Stimulated activated naive CD8-positive, alpha-beta T cell treated with anti-CD3 and anti-CD28 coated beads, Interleukin-15, Interleukin-2, amounts not matched to agents 100 ng/mL and 50 ng/mL, for 24 hours (primary cell): ENCODE data around the gene DSCAML1.

ENCODE experiments used
- H3K27ac Mint-ChIP-seq: one replicate; pipeline ENCODE4 v1.8.0; 2021; ENCODE audit warnings: mild to moderate bottlenecking, mixed read lengths
- H3K27me3 Mint-ChIP-seq: one replicate; pipeline ENCODE4 v1.8.0; 2021; ENCODE audit warnings: mixed read lengths
- H3K36me3 Mint-ChIP-seq: one replicate; pipeline ENCODE4 v1.8.0; 2021; ENCODE audit warnings: low read depth, mixed read lengths
- H3K4me1 Mint-ChIP-seq: one replicate; pipeline ENCODE4 v1.8.0; 2021; ENCODE audit warnings: low read depth, mixed read lengths
- H3K4me3 Mint-ChIP-seq: one replicate; pipeline ENCODE4 v1.8.0; 2021; ENCODE audit warnings: mild to moderate bottlenecking, mixed read lengths
- H3K9me3 Mint-ChIP-seq: one replicate; pipeline ENCODE4 v1.8.0; 2021; ENCODE audit warnings: mixed read lengths

Gene DSCAML1

DNA sequence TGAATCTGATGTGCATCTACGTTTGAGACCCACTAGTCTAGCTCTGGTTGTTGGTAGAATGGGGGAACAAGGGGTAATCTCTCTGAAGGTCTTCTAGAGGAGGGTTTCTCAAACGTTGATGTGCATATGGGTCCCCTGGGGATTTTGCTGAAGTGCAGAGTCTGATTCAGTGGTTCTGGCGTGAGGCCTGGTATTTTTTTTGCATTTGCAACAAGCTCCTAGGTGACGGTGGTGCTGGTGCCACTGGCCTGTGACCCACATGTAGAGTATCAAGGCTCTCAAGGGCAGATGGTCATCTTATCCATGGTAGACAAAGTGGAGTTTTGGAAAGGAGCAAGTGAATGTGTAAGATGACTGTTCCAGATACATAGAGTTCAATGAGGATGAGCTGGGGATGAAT, 372.2 kb downstream of the DSCAML1 start:
- H3K27me3 Mint-ChIP-seq: peaks cover 14% of the 10 kb centered on the region
- H3K9me3 Mint-ChIP-seq: no peaks in the 10 kb centered on the region
- H3K4me1 Mint-ChIP-seq: no peaks in the 10 kb centered on the region
- H3K36me3 Mint-ChIP-seq: no peaks in the 10 kb centered on the region
- H3K4me3 Mint-ChIP-seq: no peak overlapping the region
- H3K27ac Mint-ChIP-seq: no peak overlapping the region

DNA sequence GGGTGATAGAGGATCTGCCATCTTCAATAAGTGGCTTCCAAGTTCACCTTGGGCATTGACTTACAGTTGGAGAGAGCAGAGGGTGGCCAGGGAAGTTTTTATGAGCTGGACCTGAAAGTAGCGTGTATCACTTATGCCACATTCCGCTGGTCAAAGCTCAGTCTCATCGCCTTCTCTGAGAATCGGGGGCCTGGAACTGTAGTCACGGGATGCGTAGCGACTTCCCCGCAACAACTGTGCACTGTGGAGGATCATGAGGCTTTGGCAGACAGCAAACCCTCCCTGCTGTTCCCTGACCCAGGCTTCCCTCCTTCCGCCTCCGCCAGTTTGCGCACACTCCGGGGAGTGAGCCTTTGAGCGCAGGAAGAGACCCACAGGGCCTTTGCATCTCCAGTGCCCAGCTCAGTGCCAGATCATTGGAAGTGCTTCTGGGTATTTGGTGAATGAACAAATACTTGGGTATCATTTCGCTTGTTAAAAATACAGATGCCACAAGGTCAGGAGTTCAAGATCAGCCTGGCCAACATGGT, 373.9 kb downstream of the DSCAML1 start:
- peaks cover 14% of the 10 kb centered on the region for H3K27me3 Mint-ChIP-seq
- H3K27ac Mint-ChIP-seq: no peak overlapping the region
- no peaks in the 10 kb centered on the region for H3K4me1 Mint-ChIP-seq
- H3K9me3 Mint-ChIP-seq: no peaks in the 10 kb centered on the region
- no peaks in the 10 kb centered on the region for H3K36me3 Mint-ChIP-seq
- no peak overlapping the region for H3K4me3 Mint-ChIP-seq

DNA sequence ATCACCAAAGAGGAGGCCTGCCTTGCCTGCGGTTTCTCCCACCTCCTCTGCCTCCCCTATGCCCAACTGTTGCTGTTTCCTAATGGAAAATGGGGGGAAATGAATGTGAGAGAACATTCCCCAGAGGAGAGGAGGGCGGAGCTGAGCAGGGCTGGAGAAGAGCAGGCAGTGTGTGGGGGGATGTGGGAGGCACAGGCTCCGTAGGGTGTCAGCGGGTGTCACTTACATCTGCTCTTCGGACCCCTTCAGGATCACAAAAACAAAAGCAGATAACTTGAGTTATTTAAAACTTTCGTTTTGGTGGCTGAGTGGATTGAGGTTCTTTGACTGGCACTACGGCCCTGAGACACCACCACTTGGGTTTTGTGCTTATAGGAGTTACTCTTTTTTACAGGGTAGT, 375.5 kb downstream of the DSCAML1 start:
- Mint-ChIP-seq H3K4me1 (no peaks in the 10 kb centered on the region), H3K36me3 (no peaks in the 10 kb centered on the region), H3K27me3 (peaks cover 14% of the 10 kb centered on the region), H3K9me3 (no peaks in the 10 kb centered on the region), H3K27ac (no peak overlapping the region), H3K4me3 (no peak overlapping the region)

DNA sequence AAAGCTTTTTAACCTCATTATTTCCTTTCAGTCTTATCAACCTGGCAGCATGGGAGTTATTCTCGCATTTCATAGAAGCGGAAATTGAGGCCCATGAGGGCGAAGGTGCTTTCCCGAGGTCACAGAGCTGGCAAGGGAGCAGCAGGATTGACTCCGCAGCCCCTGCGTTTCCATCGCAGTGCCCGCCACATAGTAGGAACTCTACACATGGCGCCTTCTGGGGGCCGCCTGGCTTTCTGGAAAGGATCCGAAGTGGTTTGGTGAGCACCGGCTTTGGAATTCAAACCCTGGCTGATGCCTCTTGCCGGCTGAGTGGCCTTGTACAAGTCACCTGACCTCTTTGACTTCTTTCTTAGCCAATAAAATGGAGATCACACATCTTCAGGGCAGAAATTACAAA, 376.0 kb downstream of the DSCAML1 start:
- no peaks in the 10 kb centered on the region for H3K4me1 Mint-ChIP-seq

DNA sequence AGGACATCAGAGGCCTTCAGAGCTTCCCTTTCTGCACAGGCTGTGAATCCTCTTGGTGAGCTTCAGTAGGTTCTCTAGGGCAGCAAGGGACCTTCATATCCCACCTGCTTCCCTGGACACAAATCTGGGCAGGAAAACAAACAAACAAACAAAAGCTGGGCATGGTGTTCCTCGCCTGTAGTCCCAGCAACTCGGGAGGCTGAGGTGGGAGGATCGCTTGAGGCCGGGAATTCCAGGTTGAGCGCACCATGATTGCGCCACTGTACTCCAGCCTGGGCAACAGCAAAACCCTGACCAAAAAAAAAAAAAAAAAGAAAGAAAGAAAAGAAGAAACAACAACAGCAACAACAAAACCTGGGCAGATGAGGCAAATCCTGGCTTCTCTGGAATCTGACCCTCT, 376.4 kb downstream of the DSCAML1 start:
- H3K4me3 Mint-ChIP-seq: no peak overlapping the region
- no peaks in the 10 kb centered on the region for H3K4me1 Mint-ChIP-seq
- H3K36me3 Mint-ChIP-seq: no peaks in the 10 kb centered on the region
- no peak overlapping the region for H3K27ac Mint-ChIP-seq
- H3K9me3 Mint-ChIP-seq: no peaks in the 10 kb centered on the region
- H3K27me3 Mint-ChIP-seq: peaks cover 9% of the 10 kb centered on the region

More for the DNA sequence above, 376.0 kb downstream of the DSCAML1 start:
- no peaks in the 10 kb centered on the region for H3K9me3 Mint-ChIP-seq
- no peaks in the 10 kb centered on the region for H3K36me3 Mint-ChIP-seq
- H3K4me3 Mint-ChIP-seq: no peak overlapping the region
- peaks cover 13% of the 10 kb centered on the region for H3K27me3 Mint-ChIP-seq
- H3K27ac Mint-ChIP-seq: no peak overlapping the region

DNA sequence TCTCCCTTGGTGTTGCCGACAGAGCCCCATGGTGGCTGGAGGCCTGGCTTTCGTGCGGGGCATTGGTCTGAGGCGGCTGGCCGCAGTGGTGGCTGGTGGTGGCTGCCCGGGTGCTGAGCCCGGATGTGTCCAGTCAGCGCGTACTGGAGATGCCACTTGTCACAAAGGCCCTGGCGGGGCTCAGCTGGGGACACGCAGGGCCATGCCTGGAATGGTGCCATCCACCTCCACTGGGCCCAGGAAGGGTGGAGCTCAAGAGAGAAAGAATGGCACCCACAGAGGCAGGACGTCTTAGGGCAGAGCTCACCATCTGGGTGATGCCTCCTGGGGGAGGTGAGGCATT, 376.9 kb downstream of the DSCAML1 start:
- peaks cover 9% of the 10 kb centered on the region for H3K27me3 Mint-ChIP-seq

DNA sequence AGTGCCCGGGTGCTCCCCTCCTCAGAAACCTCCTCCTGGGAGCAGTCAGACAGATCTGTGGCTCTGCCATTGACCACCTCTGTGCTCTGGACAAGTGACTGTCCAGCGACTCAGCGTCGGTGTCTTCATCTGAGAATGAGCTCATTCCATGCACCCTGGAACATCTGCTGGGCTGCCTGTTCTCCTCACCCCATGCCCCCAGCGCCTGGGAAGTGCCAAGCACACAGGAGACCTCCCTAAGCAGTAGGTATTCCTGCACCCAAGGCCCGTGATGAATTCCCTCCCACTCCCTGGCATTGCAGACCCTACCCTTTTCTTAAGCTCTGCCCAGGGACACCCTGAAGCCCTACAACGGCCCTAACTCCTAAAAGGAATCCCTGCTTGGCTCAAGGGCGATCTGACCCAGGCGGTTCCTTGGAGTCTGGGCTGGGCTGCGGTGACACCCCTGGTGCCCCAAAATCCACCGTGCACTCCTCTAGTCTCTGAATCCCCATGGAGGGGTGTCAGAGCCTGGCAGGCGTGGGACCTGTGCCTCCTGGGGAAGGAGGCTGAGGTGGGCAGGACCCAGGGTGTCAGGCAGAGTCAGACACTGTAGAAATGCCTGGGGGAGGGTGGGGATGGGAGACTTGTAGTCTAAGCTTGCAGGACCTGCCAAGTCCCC, 377.4 kb downstream of the DSCAML1 start:
- no peak overlapping the region for H3K4me3 Mint-ChIP-seq
- no peaks in the 10 kb centered on the region for H3K9me3 Mint-ChIP-seq
- peaks cover 9% of the 10 kb centered on the region for H3K27me3 Mint-ChIP-seq
- H3K36me3 Mint-ChIP-seq: no peaks in the 10 kb centered on the region
- no peaks in the 10 kb centered on the region for H3K4me1 Mint-ChIP-seq
- H3K27ac Mint-ChIP-seq: no peak overlapping the region

More for the DNA sequence above, 376.9 kb downstream of the DSCAML1 start:
- H3K9me3 Mint-ChIP-seq: no peaks in the 10 kb centered on the region
- no peak overlapping the region for H3K27ac Mint-ChIP-seq
- no peaks in the 10 kb centered on the region for H3K36me3 Mint-ChIP-seq
- no peak overlapping the region for H3K4me3 Mint-ChIP-seq
- H3K4me1 Mint-ChIP-seq: no peaks in the 10 kb centered on the region

DNA sequence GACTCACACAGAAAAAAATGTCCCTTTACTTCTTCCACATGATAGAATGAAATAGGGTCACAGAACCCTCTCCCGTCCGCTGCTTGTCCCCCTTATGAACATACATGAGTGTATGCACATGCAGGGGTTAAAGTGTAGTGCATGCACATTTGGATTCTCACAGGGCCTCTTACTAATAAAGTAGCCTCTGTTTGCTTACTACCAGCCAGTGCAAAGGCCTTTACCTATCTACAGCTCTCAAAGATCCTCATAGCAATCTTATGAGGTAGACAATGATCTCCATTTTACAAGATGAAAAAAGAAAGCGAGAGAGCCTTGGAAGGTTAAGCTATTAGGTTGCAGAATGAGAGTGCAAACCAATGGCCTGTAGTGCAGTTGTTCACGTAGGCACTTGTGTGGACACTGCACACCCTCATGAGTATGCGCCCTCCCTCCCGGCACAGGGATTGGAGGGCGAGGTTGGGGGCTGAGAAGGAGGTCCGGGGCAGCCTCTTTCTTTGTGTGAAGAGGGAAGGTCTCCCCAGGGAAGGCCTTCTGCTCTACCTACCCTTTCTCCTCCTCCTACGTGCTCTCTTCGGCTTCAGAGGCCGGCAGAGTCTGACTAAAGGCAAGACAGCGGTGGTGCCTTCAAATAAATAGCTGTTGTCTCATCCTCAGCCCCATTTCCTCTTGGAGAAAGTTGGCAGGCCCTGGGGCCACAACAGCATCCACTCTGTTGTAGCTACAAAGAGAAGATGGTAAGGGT, 378.1 kb downstream of the DSCAML1 start:
- H3K4me3 Mint-ChIP-seq: no peak overlapping the region
- no peaks in the 10 kb centered on the region for H3K36me3 Mint-ChIP-seq
- peaks cover 6% of the 10 kb centered on the region for H3K27me3 Mint-ChIP-seq
- no peaks in the 10 kb centered on the region for H3K4me1 Mint-ChIP-seq
- H3K9me3 Mint-ChIP-seq: no peaks in the 10 kb centered on the region
- H3K27ac Mint-ChIP-seq: no peak overlapping the region

DNA sequence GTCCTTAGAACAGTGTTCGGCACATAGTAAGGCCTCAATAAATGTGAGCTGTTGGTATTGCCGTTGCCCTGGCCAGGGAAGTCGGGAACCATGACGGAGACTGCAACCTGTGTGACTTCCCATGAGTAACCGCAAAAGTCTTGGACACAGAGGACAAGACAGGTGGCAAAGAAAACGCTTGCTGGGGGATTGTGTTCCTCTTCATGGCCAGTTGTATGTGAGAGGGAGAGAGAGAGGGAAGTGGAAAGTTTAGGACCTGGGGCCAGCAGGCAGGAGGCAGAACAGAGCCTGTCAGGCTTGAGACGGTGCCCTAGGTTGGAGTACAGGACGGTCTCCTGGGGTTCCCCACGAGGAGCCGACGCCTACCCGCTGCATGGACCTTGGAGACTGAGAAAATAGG, 379.2 kb downstream of the DSCAML1 start:
- Mint-ChIP-seq H3K36me3 (no peaks in the 10 kb centered on the region), H3K4me3 (no peak overlapping the region), H3K9me3 (no peaks in the 10 kb centered on the region), H3K4me1 (no peaks in the 10 kb centered on the region), H3K27me3 (no peaks in the 10 kb centered on the region), H3K27ac (no peak overlapping the region)

DNA sequence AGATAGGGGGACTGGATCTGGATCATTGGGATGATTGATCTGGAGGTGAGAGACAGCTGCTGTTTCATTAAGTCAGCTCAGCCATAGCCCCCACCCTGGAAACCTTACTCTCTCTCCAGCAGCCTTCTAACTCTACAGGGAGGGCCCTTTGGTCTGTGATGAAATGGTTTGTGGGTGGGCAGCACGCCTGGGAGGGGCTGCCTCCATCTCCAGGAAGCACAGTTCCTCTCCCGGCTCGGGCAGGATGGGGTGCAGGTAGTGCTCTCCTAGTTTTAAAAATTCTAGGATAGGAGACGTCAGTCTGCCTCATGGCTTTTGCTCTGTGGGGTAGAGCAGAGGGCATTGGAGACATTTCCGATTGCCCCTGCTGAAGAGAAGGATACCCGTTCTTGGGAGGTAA, 379.7 kb downstream of the DSCAML1 start:
- Mint-ChIP-seq H3K4me1 (no peaks in the 10 kb centered on the region), H3K36me3 (no peaks in the 10 kb centered on the region)

DNA sequence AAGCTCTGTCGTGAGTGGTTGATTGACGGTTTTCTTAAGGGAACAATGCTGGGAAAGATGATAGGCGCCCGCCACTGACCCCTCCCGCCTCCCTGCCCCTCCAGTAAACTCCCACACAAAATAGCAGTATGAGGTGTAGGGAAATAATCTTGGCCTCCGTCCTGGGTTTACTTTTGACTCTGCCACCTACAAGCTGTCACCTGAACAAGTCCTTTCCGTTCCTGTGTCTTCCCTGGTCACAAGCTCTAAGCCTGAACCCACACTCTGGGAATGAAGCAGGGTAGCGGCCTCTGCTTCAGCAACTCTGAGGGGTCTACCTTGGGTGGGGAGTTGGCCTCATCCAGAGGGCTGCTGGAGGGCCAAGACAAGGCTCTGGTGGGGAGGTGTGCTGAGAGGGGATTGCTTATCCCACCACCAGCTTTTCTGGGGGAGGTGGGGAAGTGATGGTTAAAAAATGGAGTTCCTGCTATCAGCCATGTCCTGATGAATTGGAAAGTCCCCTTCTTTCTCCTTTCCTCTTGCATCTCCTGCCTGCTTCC, 381.6 kb downstream of the DSCAML1 start:
- Mint-ChIP-seq H3K27me3 (no peaks in the 10 kb centered on the region), H3K9me3 (no peaks in the 10 kb centered on the region), H3K4me1 (no peaks in the 10 kb centered on the region), H3K27ac (no peak overlapping the region), H3K36me3 (no peaks in the 10 kb centered on the region), H3K4me3 (no peak overlapping the region)

More for the DNA sequence above, 379.7 kb downstream of the DSCAML1 start:
- H3K27ac Mint-ChIP-seq: no peak overlapping the region
- no peak overlapping the region for H3K4me3 Mint-ChIP-seq
- H3K9me3 Mint-ChIP-seq: no peaks in the 10 kb centered on the region
- no peaks in the 10 kb centered on the region for H3K27me3 Mint-ChIP-seq

DNA sequence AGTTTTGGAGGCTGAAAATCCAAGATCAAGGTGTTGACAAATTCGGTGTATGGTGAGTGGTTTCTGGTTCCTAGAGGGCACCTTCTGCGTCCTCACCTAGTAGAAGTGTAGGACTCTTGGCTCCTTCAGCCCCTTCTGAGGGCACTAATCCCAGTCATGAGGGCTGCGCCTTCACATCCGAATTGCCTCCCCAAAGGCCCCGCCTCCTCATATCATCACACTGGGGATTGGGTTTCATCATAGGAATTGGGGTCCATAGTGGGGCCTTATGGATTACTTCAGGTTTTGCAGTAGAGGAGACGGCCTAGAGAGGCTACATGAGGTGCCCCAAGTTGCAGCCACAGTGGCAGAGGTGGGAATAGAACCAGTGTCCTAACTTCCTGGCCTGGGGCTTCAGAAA, 382.3 kb downstream of the DSCAML1 start:
- no peaks in the 10 kb centered on the region for H3K9me3 Mint-ChIP-seq
- H3K27ac Mint-ChIP-seq: no peak overlapping the region
- peaks cover 4% of the 10 kb centered on the region for H3K36me3 Mint-ChIP-seq
- no peaks in the 10 kb centered on the region for H3K4me1 Mint-ChIP-seq
- H3K4me3 Mint-ChIP-seq: no peak overlapping the region
- no peaks in the 10 kb centered on the region for H3K27me3 Mint-ChIP-seq

DNA sequence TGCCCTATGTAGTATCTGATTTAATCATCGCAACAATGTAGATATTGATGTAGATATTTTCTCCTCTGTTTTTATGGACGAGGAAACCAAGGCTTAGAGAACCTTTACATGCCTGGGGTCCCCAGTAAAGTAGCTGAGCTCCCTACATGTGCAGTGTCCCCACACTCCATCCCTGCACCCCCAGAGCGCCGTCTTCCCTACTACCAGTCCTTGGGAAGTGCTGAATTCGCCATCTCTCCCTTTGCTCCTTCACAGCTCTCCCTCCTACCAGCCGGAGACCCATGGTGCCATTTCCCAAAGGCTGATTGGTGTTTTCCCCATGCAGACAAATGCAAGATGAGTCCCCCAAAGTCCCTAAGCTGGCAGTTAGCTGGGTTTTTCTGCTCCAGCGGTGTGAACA, 383.4 kb downstream of the DSCAML1 start:
- no peaks in the 10 kb centered on the region for H3K9me3 Mint-ChIP-seq
- no peak overlapping the region for H3K4me3 Mint-ChIP-seq
- H3K27ac Mint-ChIP-seq: no peak overlapping the region
- H3K4me1 Mint-ChIP-seq: no peaks in the 10 kb centered on the region
- H3K36me3 Mint-ChIP-seq: peaks cover 7% of the 10 kb centered on the region
- H3K27me3 Mint-ChIP-seq: no peaks in the 10 kb centered on the region

DNA sequence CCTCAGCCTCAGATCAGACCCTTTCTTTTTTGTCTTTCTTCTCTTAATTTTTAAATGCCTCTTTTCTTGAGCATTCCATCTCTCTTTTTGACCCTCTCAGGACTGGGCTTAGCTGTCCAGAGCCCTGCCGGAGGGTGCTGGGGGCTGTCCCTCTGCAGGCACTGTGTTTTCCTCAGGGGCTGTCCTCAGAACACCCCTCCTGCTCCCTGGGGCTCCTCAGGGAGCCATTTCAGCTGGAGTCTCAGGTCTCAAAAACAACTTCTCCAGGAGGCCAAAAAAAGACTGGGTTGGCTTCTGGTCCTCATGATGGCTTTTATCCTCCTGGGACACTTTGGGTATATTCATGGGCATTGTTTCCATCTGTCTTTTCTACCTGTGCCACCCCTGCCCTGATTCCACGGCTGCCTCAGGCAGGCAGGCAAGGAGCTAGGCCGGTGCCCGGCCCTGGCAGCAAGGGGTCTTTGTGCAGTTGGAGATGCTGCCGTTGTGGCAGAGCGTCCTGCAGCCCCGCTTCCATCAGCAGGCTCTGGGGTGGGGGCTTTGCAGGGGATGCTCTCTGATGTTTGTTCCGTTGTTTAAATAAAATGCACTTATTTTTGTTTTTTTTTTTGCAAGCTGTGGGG, 384.3 kb downstream of the DSCAML1 start:
- Mint-ChIP-seq H3K27me3 (no peaks in the 10 kb centered on the region), H3K4me1 (no peaks in the 10 kb centered on the region), H3K36me3 (peaks cover 16% of the 10 kb centered on the region), H3K9me3 (no peaks in the 10 kb centered on the region), H3K27ac (no peak overlapping the region), H3K4me3 (no peak overlapping the region)

DNA sequence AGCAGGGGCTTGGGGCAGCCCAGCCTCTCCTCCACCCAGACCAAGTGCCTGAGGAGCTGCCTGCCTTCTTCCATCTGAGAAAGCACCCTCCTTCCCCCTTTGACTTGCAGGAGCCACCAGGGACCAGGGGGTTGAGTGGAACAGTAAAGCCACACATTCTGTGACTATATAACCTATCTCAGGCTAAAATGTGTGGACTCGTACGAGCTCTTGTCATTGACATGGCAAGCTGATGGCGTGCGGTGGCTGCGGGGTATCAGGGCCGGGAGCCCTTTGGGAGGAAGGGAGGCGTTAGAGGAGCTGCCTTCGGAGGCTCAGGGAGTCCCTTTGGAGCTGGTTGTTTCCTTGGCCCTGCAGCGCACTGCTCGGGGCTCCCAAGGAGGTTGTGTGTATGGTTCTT, 384.8 kb downstream of the DSCAML1 start:
- Mint-ChIP-seq H3K9me3 (no peaks in the 10 kb centered on the region), H3K4me1 (no peaks in the 10 kb centered on the region), H3K27me3 (no peaks in the 10 kb centered on the region), H3K4me3 (no peak overlapping the region), H3K27ac (no peak overlapping the region), H3K36me3 (peaks cover 19% of the 10 kb centered on the region)
